ENCODE data around the gene CNFN. TPM values are rescaled to one million over a fixed set of nuclear protein-coding genes. Genes with fewer than 3 reads are reported as not detected.

The CNFN gene
- total RNA-seq, 1 donor from 2014 or later = 3.6 TPM

GRCh38 chr19:42423462-42424344 lies 33.6 kb upstream of the CNFN start:
- Mint-ChIP-seq H3K9me3 (no peaks in the 10 kb centered on the region), H3K4me3 (peak overlapping the region; percentile 98), H3K27ac (ENCODE audit: unreplicated experiment) (peak overlapping the region; percentile 78), H3K36me3 (ENCODE audit: low read depth) (no peaks in the 10 kb centered on the region), H3K4me1 (peaks cover 38% of the 10 kb centered on the region), H3K27me3 (ENCODE audit: low read depth) (no peaks in the 10 kb centered on the region)
- TF ChIP-seq CTCF (conservative IDR thresholded peaks at IDR 0.05) = no peak
- DNase-seq (ENCODE audit: low read depth, low spot score) = peak; percentile 78

- peak overlapping the region; percentile 78 for H3K27ac Mint-ChIP-seq (ENCODE audit: unreplicated experiment)
- peaks cover 38% of the 10 kb centered on the region for H3K4me1 Mint-ChIP-seq
- no peak for TF ChIP-seq CTCF (conservative IDR thresholded peaks at IDR 0.05)
- no peaks in the 10 kb centered on the region for H3K27me3 Mint-ChIP-seq (ENCODE audit: low read depth)
- H3K36me3 Mint-ChIP-seq (ENCODE audit: low read depth) = no peaks in the 10 kb centered on the region
- H3K4me3 Mint-ChIP-seq = peak overlapping the region; percentile 98
- no peaks in the 10 kb centered on the region for H3K9me3 Mint-ChIP-seq
- peak; percentile 68 for DNase-seq (ENCODE audit: low read depth, low spot score)
Observed at GRCh38 chr19:42422901-42423461, 32.9 kb upstream of the CNFN start.

- no peak for TF ChIP-seq CTCF (conservative IDR thresholded peaks at IDR 0.05)
Observed at GRCh38 chr19:42422092-42422900, 32.2 kb upstream of the CNFN start.

GRCh38 chr19:42421591-42422031 lies 31.5 kb upstream of the CNFN start:
- Mint-ChIP-seq H3K9me3 (no peaks in the 10 kb centered on the region), H3K4me1 (peaks cover 38% of the 10 kb centered on the region), H3K36me3 (ENCODE audit: low read depth) (no peaks in the 10 kb centered on the region), H3K27me3 (ENCODE audit: low read depth) (no peaks in the 10 kb centered on the region), H3K27ac (ENCODE audit: unreplicated experiment) (no peak overlapping the region), H3K4me3 (peak overlapping the region; percentile 98)
- TF ChIP-seq CTCF (conservative IDR thresholded peaks at IDR 0.05) = no peak
- no peak for DNase-seq (ENCODE audit: low read depth, low spot score)

More at GRCh38 chr19:42422092-42422900, 32.2 kb upstream of the CNFN start:
- peak overlapping the region; percentile 78 for H3K27ac Mint-ChIP-seq (ENCODE audit: unreplicated experiment)
- H3K4me3 Mint-ChIP-seq = peak overlapping the region; percentile 98
- H3K27me3 Mint-ChIP-seq (ENCODE audit: low read depth) = no peaks in the 10 kb centered on the region
- H3K9me3 Mint-ChIP-seq = no peaks in the 10 kb centered on the region
- no peak for DNase-seq (ENCODE audit: low read depth, low spot score)
- H3K4me1 Mint-ChIP-seq = peaks cover 38% of the 10 kb centered on the region
- H3K36me3 Mint-ChIP-seq (ENCODE audit: low read depth) = no peaks in the 10 kb centered on the region

DNA sequence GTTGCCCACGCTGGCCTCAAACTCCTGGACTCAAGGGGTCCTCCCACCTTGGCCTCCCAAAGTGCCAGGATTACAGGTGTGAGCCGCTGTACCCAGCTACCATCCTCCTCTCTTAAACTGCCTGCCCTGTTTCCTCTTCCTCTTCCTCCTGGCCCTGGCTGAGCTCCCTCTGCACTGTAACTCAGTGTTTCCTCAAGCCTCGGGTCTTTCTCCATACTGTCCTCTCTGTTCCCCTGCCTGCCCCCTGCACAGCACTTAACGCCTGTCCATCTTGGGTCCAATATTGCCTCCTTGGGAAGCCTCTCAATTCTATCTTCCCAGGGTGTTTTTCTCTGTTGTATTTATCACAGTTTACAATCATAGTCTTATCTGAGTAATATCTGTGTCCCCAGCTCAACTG lies 31.0 kb upstream of the CNFN start:
- no peak overlapping the region for H3K27ac Mint-ChIP-seq (ENCODE audit: unreplicated experiment)
- H3K4me1 Mint-ChIP-seq = peaks cover 38% of the 10 kb centered on the region
- no peaks in the 10 kb centered on the region for H3K36me3 Mint-ChIP-seq (ENCODE audit: low read depth)
- DNase-seq (ENCODE audit: low read depth, low spot score) = no peak
- no peaks in the 10 kb centered on the region for H3K9me3 Mint-ChIP-seq
- H3K4me3 Mint-ChIP-seq = peak overlapping the region; percentile 98
- TF ChIP-seq CTCF (conservative IDR thresholded peaks at IDR 0.05) = no peak
- H3K27me3 Mint-ChIP-seq (ENCODE audit: low read depth) = no peaks in the 10 kb centered on the region
